Fibroblast of mammary gland (primary cell): ENCODE results near the gene MMP19.
"Not testable (repeated sequence)": the region's sequence is repeated elsewhere in the genome, so short reads cannot be mapped to it uniquely, and the experiment has no call there.

ENCODE experiments used
- DNase-seq: peaks from one replicate; pipeline ENCODE4 v3.0.0-alpha.2; 2010; ENCODE audit warnings: low read depth
- H3K4me3 ChIP-seq: 2 replicates; pipeline ENCODE4 v1.5.1; 2011; ENCODE audit warnings: low read depth, mild to moderate bottlenecking, low read length, moderate library complexity; ENCODE audit not compliant: control insufficient read depth
- CTCF ChIP-seq: conservative IDR thresholded peaks from 2 replicates; pipeline ENCODE4 v1.5.1; 2011; ENCODE audit warnings: low read depth, low read length, inconsistent platforms; ENCODE audit not compliant: control insufficient read depth, insufficient read depth

MMP19 gene

GRCh38 chr12:55865327-55865726, 22.6 kb upstream of the MMP19 start:
- H3K4me3 ChIP-seq: no peak overlapping the region
- no peak for DNase-seq
- no peak for TF ChIP-seq CTCF

- H3K4me3 ChIP-seq, DNase-seq: not testable (repeated sequence)
These were observed 20.2 kb upstream of the MMP19 start for GRCh38 chr12:55862931-55863330.

- no peak for TF ChIP-seq CTCF
- H3K4me3 ChIP-seq: no peak overlapping the region
These were observed 19.6 kb upstream of the MMP19 start for GRCh38 chr12:55862286-55862685.

GRCh38 chr12:55861871-55862270, 19.1 kb upstream of the MMP19 start:
- H3K4me3 ChIP-seq: no peak overlapping the region
- TF ChIP-seq CTCF: no peak
- DNase-seq: no peak

More at GRCh38 chr12:55862286-55862685, 19.6 kb upstream of the MMP19 start:
- no peak for DNase-seq

- no peak for DNase-seq
- TF ChIP-seq CTCF: no peak
- H3K4me3 ChIP-seq: no peak overlapping the region
These were observed 18.7 kb upstream of the MMP19 start for GRCh38 chr12:55861396-55861795.

- no peak for DNase-seq
- no peak overlapping the region for H3K4me3 ChIP-seq
- TF ChIP-seq CTCF: no peak
These were observed 10.0 kb upstream of the MMP19 start for GRCh38 chr12:55852740-55853139.

GRCh38 chr12:55850893-55851292, 8.2 kb upstream of the MMP19 start:
- peak; percentile 69 for DNase-seq
- no peak for TF ChIP-seq CTCF
- H3K4me3 ChIP-seq: no peak overlapping the region
